Chondrocyte (in vitro differentiated cells): Measurements from ENCODE around the gene DYDC1. TPM values are rescaled to one million over a fixed set of nuclear protein-coding genes. Genes with fewer than 3 reads are reported as not detected.

Experiments
- DNase-seq: peaks from one replicate; pipeline ENCODE4 v3.0.0; 2021; ENCODE audit warnings: mixed read lengths, low spot score
- H3K27ac Mint-ChIP-seq: one replicate; pipeline ENCODE4 v1.8.0; 2021; ENCODE audit warnings: mild to moderate bottlenecking, moderate library complexity, mixed read lengths; ENCODE audit not compliant: unreplicated experiment
- H3K27me3 Mint-ChIP-seq: 2 replicates; pipeline ENCODE4 v1.8.0; 2021; ENCODE audit warnings: low read depth, mixed read lengths
- H3K36me3 Mint-ChIP-seq: 2 replicates; pipeline ENCODE4 v1.8.0; 2021; ENCODE audit warnings: low read depth, mixed read lengths
- H3K4me1 Mint-ChIP-seq: 2 replicates; pipeline ENCODE4 v1.8.0; 2021; ENCODE audit warnings: low read depth, mild to moderate bottlenecking, mixed read lengths
- H3K4me3 Mint-ChIP-seq: one replicate; pipeline ENCODE4 v1.8.0; 2021; ENCODE audit warnings: mild to moderate bottlenecking, moderate library complexity, mixed read lengths; ENCODE audit not compliant: unreplicated experiment
- H3K9me3 Mint-ChIP-seq: 2 replicates; pipeline ENCODE4 v1.8.0; 2021; ENCODE audit warnings: low read depth, mixed read lengths
- CTCF ChIP-seq: fragments of 200-600 bp; sonication (generic); IDR thresholded peaks from 2 replicates; pipeline ENCODE4 v1.5.0; 2021; ENCODE audit warnings: antibody characterized with exemption, mild to moderate bottlenecking, moderate library complexity
- total RNA-seq: library from RNA; stranded (reverse); gene quantifications from 3 replicates; pipeline ENCODE4 v1.2.1, GENCODE V29; 2021

DYDC1 gene
- total RNA-seq, 1 donor from 2014 or later = not detected

GRCh38 chr10:80380185-80380584, 23.6 kb upstream of the DYDC1 start:
- no peak for DNase-seq
- no peaks in the 10 kb centered on the region for H3K36me3 Mint-ChIP-seq
- no peaks in the 10 kb centered on the region for H3K9me3 Mint-ChIP-seq
- H3K27ac Mint-ChIP-seq = no peak overlapping the region
- peaks cover 6% of the 10 kb centered on the region for H3K4me1 Mint-ChIP-seq
- no peak for TF ChIP-seq CTCF
- peaks cover 15% of the 10 kb centered on the region for H3K27me3 Mint-ChIP-seq
- H3K4me3 Mint-ChIP-seq = no peak overlapping the region

- Mint-ChIP-seq H3K4me3 (no peak overlapping the region), H3K36me3 (no peaks in the 10 kb centered on the region), H3K4me1 (peaks cover 6% of the 10 kb centered on the region), H3K9me3 (no peaks in the 10 kb centered on the region), H3K27ac (no peak overlapping the region), H3K27me3 (peaks cover 15% of the 10 kb centered on the region)
- no peak for TF ChIP-seq CTCF
- no peak for DNase-seq
Measured at GRCh38 chr10:80379701-80380100, 23.1 kb upstream of the DYDC1 start.

- Mint-ChIP-seq H3K9me3 (peaks cover 9% of the 10 kb centered on the region), H3K36me3 (peaks cover 2% of the 10 kb centered on the region), H3K4me1 (peaks cover 6% of the 10 kb centered on the region), H3K27me3 (peaks cover 6% of the 10 kb centered on the region), H3K4me3 (no peak overlapping the region), H3K27ac (no peak overlapping the region)
- no peak for TF ChIP-seq CTCF
- no peak for DNase-seq
Measured at GRCh38 chr10:80373502-80373901, 16.9 kb upstream of the DYDC1 start.

GRCh38 chr10:80372675-80373074, 16.1 kb upstream of the DYDC1 start:
- TF ChIP-seq CTCF = no peak

GRCh38 chr10:80371467-80371866, 14.9 kb upstream of the DYDC1 start:
- Mint-ChIP-seq H3K4me3 (no peak overlapping the region), H3K36me3 (peaks cover 9% of the 10 kb centered on the region), H3K9me3 (peaks cover 26% of the 10 kb centered on the region), H3K27ac (no peak overlapping the region), H3K4me1 (no peaks in the 10 kb centered on the region), H3K27me3 (peaks cover 1% of the 10 kb centered on the region)
- no peak for TF ChIP-seq CTCF
- no peak for DNase-seq

More at GRCh38 chr10:80372675-80373074, 16.1 kb upstream of the DYDC1 start:
- Mint-ChIP-seq H3K4me3 (no peak overlapping the region), H3K27ac (no peak overlapping the region), H3K36me3 (peaks cover 8% of the 10 kb centered on the region), H3K9me3 (peaks cover 17% of the 10 kb centered on the region), H3K27me3 (peaks cover 6% of the 10 kb centered on the region), H3K4me1 (peaks cover 6% of the 10 kb centered on the region)
- no peak for DNase-seq
